Activated CD8-positive, alpha-beta memory T cell treated with anti-CD3 and anti-CD28 coated beads, Interleukin-2, amount 50 U/mL, for 4 hours (primary cell): ENCODE measurements around the gene G3BP1.
"Not testable (repeated sequence)": the region's sequence is repeated elsewhere in the genome, so short reads cannot be mapped to it uniquely, and the experiment has no call there.

Source experiments
- DNase-seq: peaks from one replicate; pipeline ENCODE4 v3.0.0-alpha.2; 2020

The G3BP1 gene

DNA sequence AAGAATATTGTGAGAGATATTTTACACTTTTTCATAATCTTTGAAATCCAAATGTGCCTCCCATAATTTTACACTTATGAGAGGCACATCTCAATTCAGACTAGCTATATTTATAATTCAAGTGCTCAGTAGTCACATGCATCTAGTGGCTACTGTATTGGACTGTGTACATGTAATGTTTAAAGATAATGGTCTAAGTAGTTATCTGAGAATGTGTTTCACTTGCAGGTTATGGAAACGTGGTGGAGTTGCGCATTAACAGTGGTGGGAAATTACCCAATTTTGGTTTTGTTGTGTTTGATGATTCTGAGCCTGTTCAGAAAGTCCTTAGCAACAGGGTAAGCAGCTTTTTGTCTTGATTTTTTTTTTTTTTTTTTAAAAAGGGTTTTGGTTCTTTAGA is 28.8 kb downstream of the G3BP1 start:
- no peak for DNase-seq

DNA sequence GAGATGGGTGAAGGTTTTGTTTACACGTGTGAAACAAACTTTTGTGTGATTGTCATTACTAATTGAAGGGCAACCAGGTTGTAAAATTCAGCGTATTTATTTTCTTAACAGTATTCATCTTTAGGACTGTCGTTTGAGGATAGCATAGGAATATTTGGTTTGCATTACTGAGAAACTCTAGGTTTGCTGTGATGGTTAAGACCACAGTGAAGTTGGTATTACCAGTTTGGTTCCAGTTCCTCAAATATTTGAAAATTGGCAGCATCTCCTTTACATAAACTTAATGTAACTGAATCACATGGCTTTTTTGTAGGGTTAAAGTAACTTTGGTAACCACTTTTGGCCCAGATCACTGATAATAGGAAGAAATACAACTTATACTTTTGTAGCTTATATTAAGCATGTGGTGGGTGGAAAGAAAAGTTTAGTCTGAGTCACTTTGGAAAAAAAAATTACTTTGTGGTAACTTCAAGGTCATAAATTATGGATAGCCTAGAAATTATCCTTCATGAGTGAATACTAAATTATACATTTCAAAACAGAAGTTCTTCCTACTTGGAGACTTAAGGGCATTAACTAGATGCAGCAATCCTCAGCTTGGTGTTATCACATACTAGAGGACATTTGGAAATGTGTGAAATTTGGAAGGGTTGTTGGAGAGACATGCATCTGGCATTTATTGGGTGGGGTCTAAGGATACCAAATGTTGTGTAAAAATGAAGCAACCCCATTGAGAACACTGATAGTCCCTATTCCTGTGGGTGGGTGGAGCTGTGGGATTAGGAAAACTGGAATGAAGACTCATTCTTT is 33.9 kb downstream of the G3BP1 start:
- DNase-seq: no peak

DNA sequence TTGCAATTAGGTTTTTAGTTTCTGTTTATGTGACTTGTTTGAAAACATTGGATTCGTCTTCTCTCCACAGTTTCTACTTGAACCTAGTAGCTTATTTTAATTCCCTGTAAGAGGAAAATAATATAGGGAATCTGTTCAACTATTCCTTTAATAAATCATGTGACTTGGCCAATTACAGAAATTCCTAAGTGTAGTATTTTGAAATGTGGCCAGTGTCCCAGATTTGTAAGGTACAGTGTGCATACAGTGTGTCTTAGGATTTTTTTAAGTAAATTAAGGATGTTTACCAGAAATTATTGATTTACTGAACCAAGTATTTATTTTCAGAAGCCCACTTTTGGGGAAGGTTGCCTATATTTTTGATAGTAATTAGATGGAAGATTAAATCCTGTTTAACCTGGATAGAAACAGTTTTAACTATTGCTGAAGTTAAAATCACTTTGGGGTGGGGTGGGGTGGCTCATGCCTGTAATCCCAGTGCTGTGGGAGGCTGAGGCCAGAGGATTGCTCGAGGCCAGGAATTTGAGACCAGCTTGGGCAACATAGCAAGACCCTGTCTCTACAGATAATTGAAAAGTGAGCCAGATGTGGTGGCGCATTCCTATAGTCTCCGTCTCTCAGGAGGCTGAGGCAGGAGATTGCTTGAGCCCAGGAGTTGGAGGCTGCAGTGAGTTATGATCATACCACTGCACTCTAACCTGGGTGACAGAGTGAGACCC is 36.9 kb downstream of the G3BP1 start:
- no peak for DNase-seq

GRCh38 chr5:151810449-151810848 is 38.7 kb downstream of the G3BP1 start:
- no peak for DNase-seq

GRCh38 chr5:151810897-151811296 is 39.1 kb downstream of the G3BP1 start:
- DNase-seq: no peak

DNA sequence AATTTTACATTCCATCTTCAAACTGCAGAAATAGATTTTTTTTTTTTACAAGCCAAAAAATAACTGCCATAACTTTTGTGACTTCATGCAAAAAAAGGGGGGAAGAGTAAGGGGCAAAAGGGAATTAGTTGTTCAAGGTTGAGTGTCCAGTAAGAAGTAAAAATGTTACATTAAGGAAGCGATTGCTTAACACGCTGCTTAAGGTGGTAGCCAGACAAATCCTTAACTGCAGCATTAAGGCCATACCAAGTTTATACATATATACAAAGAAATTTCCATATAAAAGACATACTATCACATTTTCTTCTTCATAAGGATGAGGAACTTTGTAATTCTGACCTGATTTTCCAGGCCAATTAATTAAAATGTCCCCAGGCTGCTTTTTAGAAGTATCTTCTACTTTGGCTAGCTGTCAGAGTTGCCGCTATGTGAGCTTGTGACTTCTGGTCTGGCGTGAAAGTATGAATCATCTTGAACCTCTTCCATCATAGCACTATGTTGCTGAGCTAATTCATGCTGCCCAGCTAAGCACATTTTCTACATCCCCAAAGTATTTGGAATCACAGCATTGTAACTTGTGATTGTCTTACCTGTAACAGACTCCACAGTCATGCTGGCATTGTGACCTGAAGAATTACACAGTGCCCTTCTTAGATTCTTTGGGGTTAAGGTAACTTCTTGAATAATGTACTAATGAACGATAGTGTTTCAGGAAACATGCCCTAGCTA is 40.0 kb downstream of the G3BP1 start:
- no peak for DNase-seq

- no peak for DNase-seq
Observed at GRCh38 chr5:151812757-151813309, 41.1 kb downstream of the G3BP1 start.

- DNase-seq: no peak
Observed at GRCh38 chr5:151815051-151815450, 43.3 kb downstream of the G3BP1 start.

DNA sequence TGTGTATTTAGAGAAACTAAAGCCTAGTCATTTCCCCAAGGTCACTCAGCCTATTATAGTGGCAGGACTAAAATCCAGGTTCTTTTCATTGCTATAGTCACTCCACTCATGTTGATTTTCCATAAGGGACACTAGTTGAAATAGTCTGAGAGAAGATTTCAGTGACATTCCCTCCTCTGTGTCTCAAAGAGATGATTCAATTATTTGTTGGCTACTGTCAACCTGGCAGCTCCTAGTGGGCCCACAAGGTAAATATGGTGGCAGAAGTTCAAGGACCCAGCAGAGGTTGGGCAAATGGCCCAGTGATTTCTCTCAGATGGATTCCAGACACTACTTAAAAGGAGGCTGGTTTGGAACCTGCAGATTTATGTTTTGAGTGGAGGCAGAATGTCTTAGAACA is 48.1 kb downstream of the G3BP1 start:
- DNase-seq: no peak

DNA sequence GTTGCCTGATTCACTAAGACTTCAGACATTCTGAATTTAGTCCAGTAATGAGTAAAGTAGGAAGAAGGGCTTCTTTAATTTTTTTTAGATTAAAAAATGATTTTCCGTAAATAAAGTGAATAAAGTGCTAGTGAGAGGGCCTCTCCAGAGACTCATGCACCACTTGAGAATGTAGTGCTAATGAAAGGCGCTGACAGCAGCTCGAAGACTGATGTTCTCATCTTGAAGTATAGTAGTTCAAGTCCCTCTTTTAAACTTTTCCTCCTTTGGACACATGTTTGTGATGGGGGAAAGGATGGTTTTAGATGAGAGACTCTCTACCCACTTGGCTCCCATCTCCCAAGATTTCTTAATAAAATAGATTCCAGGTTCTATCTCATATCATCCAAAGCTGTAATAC is 48.5 kb downstream of the G3BP1 start:
- DNase-seq: no peak

DNA sequence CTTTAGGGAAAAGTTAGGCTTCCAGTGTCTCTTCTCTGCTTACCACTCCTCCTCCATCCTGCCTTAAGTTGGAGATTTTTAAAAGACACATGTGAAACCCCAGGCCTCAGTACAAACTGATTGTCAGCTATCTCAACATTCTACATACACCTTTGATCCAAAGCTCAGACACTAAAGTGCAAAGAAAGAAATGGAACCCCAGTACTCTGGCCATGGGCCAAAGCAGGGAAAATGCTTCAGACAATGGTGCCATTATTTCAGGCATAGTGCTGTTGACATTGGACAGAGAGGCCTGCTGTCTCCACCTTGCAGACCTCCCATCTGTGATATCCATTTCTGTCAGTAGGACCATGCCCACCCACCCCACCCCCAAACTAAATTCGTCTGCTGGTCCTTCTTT is 49.1 kb downstream of the G3BP1 start:
- DNase-seq: no peak

DNA sequence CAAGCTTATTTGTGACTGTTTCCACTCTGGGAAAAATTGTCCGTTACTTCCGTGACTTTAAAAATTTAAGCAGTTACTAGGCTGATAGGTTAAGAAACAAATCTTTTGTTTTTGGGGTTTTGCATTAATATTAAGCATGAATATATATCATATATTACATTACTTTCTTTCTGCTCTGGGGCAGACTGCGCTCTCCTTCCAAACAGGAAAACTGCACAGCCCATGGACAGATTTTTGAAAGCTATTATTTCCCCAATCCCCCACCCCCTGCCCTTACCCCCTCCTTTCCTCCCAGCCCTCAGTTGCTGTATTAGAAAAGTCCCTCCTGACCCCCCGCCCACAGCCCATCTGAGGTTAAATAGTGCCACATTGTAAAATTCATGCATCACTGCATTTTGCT is 50.4 kb downstream of the G3BP1 start:
- no peak for DNase-seq

- DNase-seq: no peak
Observed at GRCh38 chr5:151825445-151825844, 53.7 kb downstream of the G3BP1 start.

GRCh38 chr5:151829370-151829769 is 57.6 kb downstream of the G3BP1 start:
- DNase-seq: no peak

- not testable (repeated sequence) for DNase-seq
Observed at GRCh38 chr5:151832843-151833242, 61.1 kb downstream of the G3BP1 start.

DNA sequence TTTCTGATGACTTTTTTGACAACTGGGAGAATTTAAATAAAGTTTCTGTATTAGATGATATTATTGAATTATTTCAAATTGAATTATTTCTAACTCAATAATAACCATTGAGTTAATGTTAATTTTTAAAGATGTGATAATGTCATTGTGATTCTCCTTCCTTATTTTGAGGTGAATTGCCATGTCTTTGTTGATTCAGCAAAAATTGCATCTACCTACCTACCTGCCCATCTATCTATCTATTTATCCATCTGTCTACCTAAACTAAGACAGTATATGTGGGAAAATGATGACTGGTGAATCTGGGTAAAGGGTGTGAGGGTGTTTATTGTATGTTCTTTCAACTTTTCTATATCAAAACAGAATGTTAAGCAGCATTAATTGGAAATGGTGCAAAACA is 75.0 kb downstream of the G3BP1 start:
- DNase-seq: no peak

DNA sequence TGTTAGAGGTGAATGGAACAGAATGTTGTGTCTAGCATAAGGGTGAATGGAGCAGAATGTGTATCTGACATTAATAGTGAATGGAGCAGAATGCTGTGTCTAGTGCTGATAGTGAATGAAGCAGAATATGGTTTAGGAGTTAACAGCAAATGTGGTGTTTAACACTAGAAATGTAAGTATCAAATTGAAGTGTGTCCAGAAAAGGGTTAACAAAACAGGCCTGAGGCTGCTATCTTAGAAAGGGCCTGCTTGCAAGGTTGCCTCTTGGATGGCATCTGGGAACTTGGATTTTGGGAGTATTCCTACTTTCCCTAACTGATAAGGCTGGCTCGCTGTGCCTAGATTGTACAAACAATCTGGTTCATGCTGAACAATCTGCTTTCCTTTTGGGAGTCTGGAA is 76.1 kb downstream of the G3BP1 start:
- no peak for DNase-seq

- no peak for DNase-seq
Observed at GRCh38 chr5:151855701-151856100, 83.9 kb downstream of the G3BP1 start.

DNA sequence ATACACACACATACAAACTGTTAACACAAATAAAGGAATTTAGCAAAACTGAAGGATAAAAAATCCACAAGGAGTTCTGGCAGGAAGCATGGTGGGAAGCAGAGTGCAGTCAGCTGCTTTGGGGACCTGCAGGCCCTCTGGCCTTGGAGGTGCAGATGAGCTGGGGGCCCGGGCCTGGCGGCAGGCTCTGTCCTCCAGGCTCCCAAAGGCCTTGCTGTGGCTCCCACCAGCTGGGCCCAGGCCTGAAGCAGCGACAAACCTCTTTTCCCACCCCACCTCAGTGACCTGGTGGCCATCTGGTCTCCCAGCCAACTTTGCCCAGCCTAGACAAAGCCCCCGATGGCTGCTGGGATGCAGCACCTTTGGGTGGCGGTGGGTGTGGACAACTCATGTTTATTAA is 85.1 kb downstream of the G3BP1 start:
- DNase-seq: no peak

DNA sequence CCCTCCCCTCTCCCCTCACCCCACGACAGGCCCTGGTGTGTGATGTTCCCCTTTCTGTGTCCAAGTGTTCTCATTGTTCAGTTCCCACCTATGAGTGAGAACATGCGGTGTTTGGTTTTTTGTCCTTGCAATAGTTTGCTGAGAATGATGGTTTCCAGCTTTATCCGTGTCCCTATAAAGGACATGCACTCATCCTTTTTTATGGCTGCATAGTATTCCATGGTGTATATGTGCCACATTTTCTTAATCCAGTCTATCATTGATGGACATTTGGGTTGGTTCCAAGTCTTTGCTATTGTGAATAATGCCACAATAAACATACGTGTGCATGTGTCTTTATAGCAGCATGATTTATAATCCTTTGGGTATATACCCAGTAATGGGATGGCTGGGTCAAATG is 89.1 kb downstream of the G3BP1 start:
- DNase-seq: not testable (repeated sequence)
